Activated naive CD4-positive, alpha-beta T cell treated with anti-CD3 and anti-CD28 coated beads for 36 hours (primary cell): Measurements from ENCODE around the gene STARD7. TPM values are rescaled to one million over a fixed set of nuclear protein-coding genes. Genes with fewer than 3 reads are reported as not detected.
"Not testable (repeated sequence)": the region's sequence is repeated elsewhere in the genome, so short reads cannot be mapped to it uniquely, and the experiment has no call there.

Experiments used
- CTCF ChIA-PET: fragments of 350-600 bp; sonication (Branson Sonifier 250); formaldehyde crosslinking; loops from one replicate; lab custom pipeline; 2021; ENCODE audit warnings: antibody characterized with exemption; lab: Charles Lee
- DNase-seq: peaks from one replicate; pipeline ENCODE4 v3.0.0-alpha.2; 2020
- H3K27ac Mint-ChIP-seq: one replicate; pipeline ENCODE4 v1.8.0; 2021; ENCODE audit warnings: mild to moderate bottlenecking, mixed read lengths
- H3K27me3 Mint-ChIP-seq: one replicate; pipeline ENCODE4 v1.8.0; 2021; ENCODE audit warnings: low read depth, mixed read lengths
- H3K36me3 Mint-ChIP-seq: one replicate; pipeline ENCODE4 v1.8.0; 2021; ENCODE audit warnings: low read depth, mixed read lengths
- H3K4me1 Mint-ChIP-seq: one replicate; pipeline ENCODE4 v1.8.0; 2021; ENCODE audit warnings: low read depth, mixed read lengths
- H3K4me3 Mint-ChIP-seq: one replicate; pipeline ENCODE4 v1.8.0; 2021; ENCODE audit warnings: mild to moderate bottlenecking, moderate library complexity, mixed read lengths
- H3K9me3 Mint-ChIP-seq: one replicate; pipeline ENCODE4 v1.8.0; 2021; ENCODE audit warnings: mixed read lengths
- intact Hi-C: fragments of 100-400 bp; cut with micrococcal nuclease; formaldehyde crosslinking; loops from one replicate; pipeline ENCODE4 v1.15.1; 2023
- total RNA-seq, 2 experiments: library from RNA; stranded (reverse); gene quantifications; one replicate each; pipeline ENCODE4 v1.2.3, GENCODE V29; 2021

Gene STARD7
- total RNA-seq, 2 experiments from 2014 or later = 84.7 to 87.6 TPM

DNA sequence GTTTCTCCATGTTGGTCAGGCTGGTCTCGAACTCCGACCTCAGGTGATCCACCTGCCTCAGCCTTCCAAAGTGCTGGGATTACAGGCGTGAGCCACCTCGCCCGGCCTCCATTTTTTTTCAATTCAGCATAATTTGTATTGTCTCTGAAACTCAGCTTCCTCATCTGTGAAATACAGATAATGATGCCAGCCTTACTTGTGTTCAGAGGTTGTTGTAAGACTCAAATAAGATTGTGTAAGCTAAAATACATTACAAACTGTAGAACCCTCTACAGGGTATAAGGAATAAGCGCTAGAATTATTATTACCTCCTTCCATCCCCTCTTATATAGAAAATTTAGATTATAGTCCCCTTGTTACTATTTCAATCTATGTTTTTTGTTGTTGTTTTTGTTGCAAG lies 24.8 kb upstream of the STARD7 start:
- no peak overlapping the region for H3K27ac Mint-ChIP-seq
- no peaks in the 10 kb centered on the region for H3K9me3 Mint-ChIP-seq
- intact Hi-C loops = no loop called here
- H3K4me1 Mint-ChIP-seq = no peaks in the 10 kb centered on the region
- H3K36me3 Mint-ChIP-seq = peaks cover 2% of the 10 kb centered on the region
- H3K4me3 Mint-ChIP-seq = no peak overlapping the region
- H3K27me3 Mint-ChIP-seq = no peaks in the 10 kb centered on the region
- no peak for DNase-seq
- CTCF ChIA-PET = interaction anchor here (0.8 to 1.1 kb wide), 2 partner anchors 240 to 277 kb away, joined by 3 to 4 read pairs; no protein-coding TSS in a partner anchor

DNA sequence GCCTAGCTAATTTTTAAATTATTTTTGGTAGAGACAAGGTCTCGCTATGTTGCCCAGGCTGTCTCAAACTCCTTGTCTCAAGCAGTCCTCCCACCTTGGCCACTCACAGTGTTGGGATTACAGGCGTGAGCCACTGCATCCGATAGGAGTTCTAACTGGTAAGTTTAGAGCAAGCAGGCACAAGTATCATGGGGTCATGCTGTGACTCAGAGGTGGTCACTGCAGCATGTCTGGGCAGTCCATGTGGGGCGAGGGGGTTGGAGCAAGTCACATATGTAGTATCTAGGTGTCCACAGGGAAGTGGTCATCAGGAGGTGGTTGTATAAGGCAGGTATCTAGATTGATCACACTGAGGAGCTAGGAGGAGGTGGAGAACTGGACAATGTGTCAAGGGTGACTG lies 22.7 kb upstream of the STARD7 start:
- Mint-ChIP-seq H3K9me3 (no peaks in the 10 kb centered on the region), H3K4me1 (no peaks in the 10 kb centered on the region), H3K4me3 (no peak overlapping the region), H3K27ac (no peak overlapping the region), H3K27me3 (no peaks in the 10 kb centered on the region), H3K36me3 (peaks cover 2% of the 10 kb centered on the region)
- intact Hi-C loops = no loop called here
- no peak for DNase-seq
- CTCF ChIA-PET = no interaction called here

DNA sequence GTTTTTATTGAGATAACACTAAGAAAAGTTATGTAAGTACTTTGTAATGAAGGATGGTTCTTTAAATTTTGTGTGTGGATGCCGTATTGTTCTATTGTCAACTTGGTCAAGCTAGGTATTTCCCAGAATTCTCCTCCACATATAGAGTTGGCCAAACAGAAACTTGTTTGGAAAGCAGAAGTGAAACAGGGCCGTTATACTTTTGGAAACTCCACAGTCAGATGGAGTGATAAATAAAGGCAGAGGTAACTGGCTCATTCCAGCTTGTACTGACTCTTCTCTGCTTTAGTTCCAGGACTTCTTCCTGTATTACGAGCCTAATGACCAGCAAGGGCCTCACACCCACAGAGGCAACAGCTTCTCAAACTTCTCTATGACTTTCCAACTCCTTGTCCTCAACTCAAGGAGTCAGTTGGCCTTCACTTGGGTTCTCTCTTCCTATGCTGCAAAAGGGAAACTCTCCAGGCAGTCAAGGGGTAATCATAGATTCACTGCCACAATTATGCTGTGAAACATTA lies 16.4 kb upstream of the STARD7 start:
- intact Hi-C loops = no loop called here
- Mint-ChIP-seq H3K27ac (no peak overlapping the region), H3K4me1 (peaks cover 4% of the 10 kb centered on the region), H3K36me3 (peaks cover 2% of the 10 kb centered on the region), H3K9me3 (no peaks in the 10 kb centered on the region), H3K4me3 (no peak overlapping the region), H3K27me3 (no peaks in the 10 kb centered on the region)
- CTCF ChIA-PET = interaction anchor here (0.6 kb wide), 1 partner anchor 108 kb away, joined by 4 read pairs; no protein-coding TSS in a partner anchor
- no peak for DNase-seq

DNA sequence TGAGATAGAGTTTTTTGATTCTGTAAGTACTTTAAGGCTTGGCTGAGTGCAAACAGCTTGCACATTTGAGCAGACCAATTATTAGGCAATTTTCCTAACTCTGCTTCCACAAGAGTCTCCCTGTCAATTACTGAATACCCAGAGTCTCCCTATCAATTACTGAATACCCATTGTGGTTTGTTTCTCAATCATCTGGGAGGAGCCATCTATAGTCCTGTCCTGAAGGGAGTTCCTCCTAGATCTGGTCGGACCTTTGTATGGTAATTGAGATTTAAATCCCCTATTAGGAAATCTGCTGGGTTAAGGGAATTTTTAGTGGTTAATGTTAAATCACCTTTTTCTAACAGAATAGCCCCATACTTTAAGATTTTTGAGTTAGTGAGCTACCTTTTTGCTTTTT lies 12.5 kb upstream of the STARD7 start:
- H3K4me1 Mint-ChIP-seq, CTCF ChIA-PET, DNase-seq, H3K27ac Mint-ChIP-seq, H3K27me3 Mint-ChIP-seq, H3K9me3 Mint-ChIP-seq, H3K36me3 Mint-ChIP-seq, intact Hi-C loops, H3K4me3 Mint-ChIP-seq: not testable (repeated sequence)

DNA sequence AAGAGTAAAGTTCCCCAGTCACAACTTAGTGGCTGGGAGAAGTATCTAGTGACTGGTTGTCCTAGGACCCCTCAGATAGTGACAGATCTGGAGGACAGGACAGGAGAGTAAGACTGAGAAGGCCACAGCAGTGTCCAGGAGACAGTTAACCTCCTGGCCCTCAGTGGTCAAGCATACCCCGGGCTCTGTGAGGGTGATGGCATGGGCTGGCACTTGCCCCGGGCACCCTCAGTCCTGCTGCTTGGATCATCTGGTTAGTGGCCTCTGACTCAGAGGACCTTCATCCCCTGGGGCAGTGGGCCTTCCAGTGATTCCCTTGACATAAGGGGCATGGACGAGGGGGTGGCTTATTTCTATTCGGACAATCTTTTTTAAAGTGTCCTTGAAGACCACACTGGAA lies 11.3 kb upstream of the STARD7 start:
- intact Hi-C loops, H3K4me1 Mint-ChIP-seq, CTCF ChIA-PET, H3K9me3 Mint-ChIP-seq, H3K36me3 Mint-ChIP-seq, H3K27ac Mint-ChIP-seq, DNase-seq, H3K27me3 Mint-ChIP-seq, H3K4me3 Mint-ChIP-seq: not testable (repeated sequence)

DNA sequence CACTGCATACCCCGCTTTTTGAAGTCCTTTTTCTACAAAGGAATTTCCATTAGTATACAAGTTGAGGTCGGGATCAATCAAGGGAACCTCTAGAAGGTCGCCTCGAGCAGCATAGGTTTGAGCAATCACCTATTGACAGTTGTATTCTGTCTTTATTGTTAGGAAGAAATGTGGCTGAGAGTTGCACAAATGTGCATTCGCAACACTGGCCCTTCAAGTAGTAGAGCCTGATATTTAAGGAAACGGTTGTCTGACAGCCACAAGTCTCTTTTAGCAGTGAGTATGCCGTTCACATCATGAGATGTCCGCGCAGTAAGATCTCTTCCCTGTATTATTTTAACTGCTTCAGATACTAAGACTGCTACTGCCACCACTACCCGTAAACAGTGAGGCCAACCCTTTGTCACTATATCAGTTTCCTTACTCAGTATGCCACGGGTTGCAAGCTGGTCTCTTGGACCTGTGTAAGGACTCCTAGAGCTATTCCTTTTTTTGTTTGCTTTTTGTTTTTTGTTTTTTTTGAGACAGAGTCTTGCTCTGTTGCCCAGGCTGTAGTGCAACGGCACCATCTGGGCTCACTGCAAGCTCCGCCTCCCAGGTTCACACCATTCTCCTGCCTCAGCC lies 10.0 kb upstream of the STARD7 start:
- CTCF ChIA-PET = no interaction called here
- Mint-ChIP-seq H3K9me3 (no peaks in the 10 kb centered on the region), H3K4me1 (no peaks in the 10 kb centered on the region), H3K4me3 (no peak overlapping the region), H3K27me3 (no peaks in the 10 kb centered on the region), H3K27ac (no peak overlapping the region), H3K36me3 (no peaks in the 10 kb centered on the region)
- intact Hi-C loops = no loop called here
- DNase-seq = no peak

DNA sequence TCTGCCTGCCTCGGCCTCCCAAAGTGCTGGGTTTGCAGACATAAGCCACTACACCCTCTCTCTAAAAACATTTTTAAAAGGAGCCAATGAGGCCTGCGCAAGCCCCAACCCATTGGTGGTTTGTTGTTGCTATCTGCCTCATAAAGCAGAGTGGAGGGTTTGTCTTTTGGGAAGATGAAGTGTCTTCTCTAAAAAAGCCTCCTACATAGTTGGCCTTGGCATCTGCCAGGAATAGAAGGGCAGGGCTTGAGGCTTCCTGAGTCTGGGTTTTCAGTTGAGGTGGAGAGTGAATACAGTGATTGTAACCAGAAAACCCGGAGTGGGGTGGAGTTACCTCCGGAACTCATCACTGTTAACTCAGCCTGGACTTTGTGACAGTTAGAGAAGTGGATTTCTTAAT lies 5.9 kb upstream of the STARD7 start:
- Mint-ChIP-seq H3K9me3 (no peaks in the 10 kb centered on the region), H3K27ac (no peak overlapping the region), H3K27me3 (no peaks in the 10 kb centered on the region), H3K36me3 (no peaks in the 10 kb centered on the region), H3K4me3 (no peak overlapping the region), H3K4me1 (peaks cover 3% of the 10 kb centered on the region)
- no peak for DNase-seq
- intact Hi-C loops = no loop called here
- CTCF ChIA-PET = no interaction called here

DNA sequence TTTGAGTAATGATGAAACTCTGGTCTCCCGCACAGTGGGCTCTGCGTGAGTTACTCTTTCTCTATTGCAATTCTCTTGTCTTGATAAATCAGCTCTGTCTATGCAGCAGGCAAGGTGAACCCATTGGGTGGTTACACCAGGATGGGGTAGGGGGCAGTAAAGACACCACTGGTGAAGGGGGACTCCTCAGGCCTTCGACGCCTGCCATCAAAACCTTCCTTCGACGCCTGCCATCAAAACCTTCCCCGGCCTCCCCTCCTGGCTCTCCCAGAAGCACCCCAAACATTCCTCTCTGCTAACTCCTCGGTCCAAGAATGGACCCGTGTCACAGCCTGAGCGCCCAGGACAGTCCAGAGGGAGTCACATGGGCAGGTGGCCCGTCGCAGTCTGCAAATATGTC lies 4.8 kb upstream of the STARD7 start:
- H3K27me3 Mint-ChIP-seq = no peaks in the 10 kb centered on the region
- no peak overlapping the region for H3K27ac Mint-ChIP-seq
- CTCF ChIA-PET = interaction anchor here (0.6 to 1.2 kb wide), 3 partner anchors 10 to 74 kb away, joined by 3 to 4 read pairs (median 4); no protein-coding TSS in a partner anchor
- no peak for DNase-seq
- H3K36me3 Mint-ChIP-seq = no peaks in the 10 kb centered on the region
- H3K4me3 Mint-ChIP-seq = no peak overlapping the region
- intact Hi-C loops = no loop called here
- peaks cover 7% of the 10 kb centered on the region for H3K4me1 Mint-ChIP-seq
- no peaks in the 10 kb centered on the region for H3K9me3 Mint-ChIP-seq

DNA sequence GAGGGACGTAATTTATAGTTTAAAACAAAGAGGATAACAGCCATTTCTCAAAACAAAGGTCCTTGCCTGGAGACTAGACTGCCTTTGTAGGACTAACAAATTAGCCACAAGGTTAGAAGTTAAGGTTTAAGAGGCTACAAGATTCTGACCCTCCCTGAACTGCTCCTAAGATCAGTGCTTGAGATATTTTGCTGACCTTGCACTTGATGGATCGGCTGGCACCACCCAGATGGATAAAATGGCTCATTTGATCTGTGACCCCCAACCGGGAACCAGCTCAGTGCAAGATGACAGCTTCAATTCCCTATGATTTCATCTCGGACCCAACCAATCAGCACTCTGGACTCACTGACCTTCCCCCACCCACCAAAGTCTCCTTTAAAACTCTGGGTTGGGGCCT lies 3.7 kb upstream of the STARD7 start:
- no peak overlapping the region for H3K4me3 Mint-ChIP-seq
- peaks cover 8% of the 10 kb centered on the region for H3K36me3 Mint-ChIP-seq
- no peaks in the 10 kb centered on the region for H3K9me3 Mint-ChIP-seq
- no peaks in the 10 kb centered on the region for H3K27me3 Mint-ChIP-seq
- CTCF ChIA-PET = interaction anchor here (1.2 kb wide), 1 partner anchor 9 kb away, joined by 3 read pairs; no protein-coding TSS in a partner anchor
- intact Hi-C loops = no loop called here
- H3K4me1 Mint-ChIP-seq = peaks cover 12% of the 10 kb centered on the region
- DNase-seq = no peak
- no peak overlapping the region for H3K27ac Mint-ChIP-seq

DNA sequence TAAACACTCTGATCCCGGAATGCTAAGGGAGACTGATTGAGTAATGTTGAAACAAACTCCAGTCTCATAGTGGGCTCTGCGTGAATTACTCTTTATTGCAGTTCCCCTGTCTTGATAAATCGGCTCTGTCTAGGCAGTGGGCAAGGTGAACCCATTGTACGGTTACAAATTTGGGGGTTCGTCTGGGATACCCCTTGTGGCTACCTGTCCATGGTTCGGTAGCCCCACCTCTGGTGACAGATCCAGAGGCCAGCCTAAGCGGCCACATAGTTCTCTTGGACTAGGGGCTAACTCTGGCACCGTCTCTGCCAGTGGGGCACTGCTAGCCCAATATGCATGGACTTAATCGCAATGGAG lies 1.1 kb upstream of the STARD7 start:
- no peak overlapping the region for H3K27ac Mint-ChIP-seq
- H3K27me3 Mint-ChIP-seq = no peaks in the 10 kb centered on the region
- no peaks in the 10 kb centered on the region for H3K9me3 Mint-ChIP-seq
- peaks cover 22% of the 10 kb centered on the region for H3K36me3 Mint-ChIP-seq
- peak overlapping the region; percentile 92 for H3K4me3 Mint-ChIP-seq
- DNase-seq = no peak
- intact Hi-C loops = loop anchor here (2.0 to 5.0 kb wide), 3 partner anchors 113 to 327 kb away; partner anchors contain the start of genes ARID5A and NEURL3
- peaks cover 35% of the 10 kb centered on the region for H3K4me1 Mint-ChIP-seq
- CTCF ChIA-PET = interaction anchor here (0.6 to 2.0 kb wide), 5 partner anchors 13 to 346 kb away, joined by 4 to 11 read pairs (median 6); partner anchors contain the start of gene ADRA2B

DNA sequence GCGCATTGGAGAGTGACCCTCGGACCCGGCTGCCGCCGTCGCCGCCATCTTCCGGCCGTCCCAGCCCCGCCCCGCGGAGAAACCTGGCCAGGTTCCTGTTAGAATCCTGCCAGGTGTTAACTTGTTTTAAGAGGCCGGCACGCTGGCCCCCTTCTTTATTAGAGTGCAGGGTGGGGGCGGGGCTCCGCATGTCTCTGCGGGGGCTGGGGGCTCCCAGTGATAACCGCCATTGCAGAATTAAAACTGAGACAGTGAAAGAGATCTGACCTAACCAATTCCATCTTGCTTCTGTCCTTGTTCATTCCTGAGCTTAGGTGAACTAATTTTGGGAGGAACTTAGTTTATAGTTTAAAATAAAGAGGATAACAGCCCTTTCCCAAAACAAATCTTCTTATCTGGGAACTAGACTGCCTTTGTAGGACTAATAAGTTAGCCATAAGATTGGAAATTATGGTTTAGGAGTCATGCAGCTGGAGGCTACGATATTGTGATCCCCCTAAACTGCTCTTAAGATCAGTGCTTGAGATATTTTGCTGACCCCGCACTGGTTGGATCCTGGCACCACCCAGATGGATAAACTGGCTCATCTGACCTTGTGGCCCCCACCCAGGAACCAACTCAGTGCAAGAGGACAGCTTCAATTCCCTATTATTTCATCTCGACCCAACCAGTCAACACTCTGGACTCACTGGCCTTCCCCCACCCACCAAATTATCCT lies 543 bp upstream of the STARD7 start:
- Mint-ChIP-seq H3K4me1 (peaks cover 40% of the 10 kb centered on the region), H3K9me3 (no peaks in the 10 kb centered on the region), H3K36me3 (peaks cover 23% of the 10 kb centered on the region), H3K27ac (peak overlapping the region; percentile 85), H3K27me3 (no peaks in the 10 kb centered on the region), H3K4me3 (peak overlapping the region; percentile 92)
- CTCF ChIA-PET = interaction anchor here (0.6 to 2.0 kb wide), 7 partner anchors 13 to 346 kb away, joined by 3 to 11 read pairs (median 5); partner anchors contain the start of gene ADRA2B
- intact Hi-C loops = loop anchor here (2.0 to 5.0 kb wide), 3 partner anchors 113 to 328 kb away; partner anchors contain the start of genes ARID5A and NEURL3
- no peak for DNase-seq

DNA sequence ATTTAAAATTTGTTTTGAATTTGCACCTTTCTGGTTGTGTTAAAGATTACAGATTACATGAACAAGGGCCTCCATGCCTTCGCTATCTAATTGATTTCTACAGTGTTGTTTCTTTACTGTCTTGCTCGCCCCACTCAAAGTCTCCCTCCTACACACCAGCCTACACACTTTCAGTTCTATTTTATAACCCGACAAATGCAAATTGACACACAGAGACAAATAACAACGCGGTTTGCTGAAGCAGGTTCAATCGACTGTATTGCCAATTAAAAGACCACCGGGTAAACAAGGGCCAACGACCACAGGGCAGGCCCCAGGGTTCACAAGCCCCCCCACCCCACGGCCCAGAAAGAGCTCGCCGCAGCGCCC lies 869 bp downstream of the STARD7 start:
- Mint-ChIP-seq H3K4me1 (peaks cover 54% of the 10 kb centered on the region), H3K27me3 (no peaks in the 10 kb centered on the region), H3K4me3 (peak overlapping the region; percentile 92), H3K9me3 (no peaks in the 10 kb centered on the region), H3K36me3 (peaks cover 31% of the 10 kb centered on the region), H3K27ac (peak overlapping the region; percentile 88)
- intact Hi-C loops = loop anchor here (1.0 to 5.0 kb wide), 11 partner anchors 35 to 329 kb away; partner anchors contain the start of genes ARID5A, ASTL, CIAO1 and DUSP2
- peak; percentile 7 for DNase-seq
- CTCF ChIA-PET = interaction anchor here (1.0 to 2.0 kb wide), 5 partner anchors 11 to 69 kb away, joined by 3 to 11 read pairs (median 5); no protein-coding TSS in a partner anchor
